GM12875 (cell line): ENCODE data around the gene TMEM213.
"Not testable (repeated sequence)": the region's sequence is repeated elsewhere in the genome, so short reads cannot be mapped to it uniquely, and the experiment has no call there.

Source experiments
- H3K4me3 ChIP-seq: one replicate; pipeline ENCODE4 v1.5.1; 2011; ENCODE audit warnings: low read depth, low read length, control low read depth
- CTCF ChIP-seq: IDR thresholded peaks from 2 replicates; pipeline ENCODE4 v1.5.1; 2011; ENCODE audit warnings: low read depth, mild to moderate bottlenecking, control low read depth, inconsistent platforms, low read length, moderate library complexity, borderline replicate concordance; ENCODE audit not compliant: insufficient read depth

TMEM213 gene

GRCh38 chr7:138796038-138796615 is 1.7 kb upstream of the TMEM213 start:
- TF ChIP-seq CTCF, result no peak
- no peak overlapping the region for H3K4me3 ChIP-seq

GRCh38 chr7:138797046-138797445 is 748 bp upstream of the TMEM213 start:
- H3K4me3 ChIP-seq, result not testable (repeated sequence)

GRCh38 chr7:138798836-138799235 is 1.0 kb downstream of the TMEM213 start:
- no peak overlapping the region for H3K4me3 ChIP-seq
- no peak for TF ChIP-seq CTCF

- no peak overlapping the region for H3K4me3 ChIP-seq
- no peak for TF ChIP-seq CTCF
Observed at GRCh38 chr7:138799336-138800000, 1.7 kb downstream of the TMEM213 start.

- H3K4me3 ChIP-seq, result no peak overlapping the region
- TF ChIP-seq CTCF, result no peak
Observed at GRCh38 chr7:138801256-138801655, 3.5 kb downstream of the TMEM213 start.

- H3K4me3 ChIP-seq, result no peak overlapping the region
- no peak for TF ChIP-seq CTCF
Observed at GRCh38 chr7:138802706-138803105, 4.9 kb downstream of the TMEM213 start.

GRCh38 chr7:138804618-138805017 is 6.8 kb downstream of the TMEM213 start:
- no peak overlapping the region for H3K4me3 ChIP-seq
- TF ChIP-seq CTCF, result no peak
